ENCODE data around the gene PECR. TPM values are rescaled to one million over a fixed set of nuclear protein-coding genes. Genes with fewer than 3 reads are reported as not detected.

Gene PECR
- total and polyA plus RNA-seq, 2 of the 13 experiments (the other 11 are each of a cell fraction or from before 2014, with no cell fraction given) = 151 to 153 TPM

DNA sequence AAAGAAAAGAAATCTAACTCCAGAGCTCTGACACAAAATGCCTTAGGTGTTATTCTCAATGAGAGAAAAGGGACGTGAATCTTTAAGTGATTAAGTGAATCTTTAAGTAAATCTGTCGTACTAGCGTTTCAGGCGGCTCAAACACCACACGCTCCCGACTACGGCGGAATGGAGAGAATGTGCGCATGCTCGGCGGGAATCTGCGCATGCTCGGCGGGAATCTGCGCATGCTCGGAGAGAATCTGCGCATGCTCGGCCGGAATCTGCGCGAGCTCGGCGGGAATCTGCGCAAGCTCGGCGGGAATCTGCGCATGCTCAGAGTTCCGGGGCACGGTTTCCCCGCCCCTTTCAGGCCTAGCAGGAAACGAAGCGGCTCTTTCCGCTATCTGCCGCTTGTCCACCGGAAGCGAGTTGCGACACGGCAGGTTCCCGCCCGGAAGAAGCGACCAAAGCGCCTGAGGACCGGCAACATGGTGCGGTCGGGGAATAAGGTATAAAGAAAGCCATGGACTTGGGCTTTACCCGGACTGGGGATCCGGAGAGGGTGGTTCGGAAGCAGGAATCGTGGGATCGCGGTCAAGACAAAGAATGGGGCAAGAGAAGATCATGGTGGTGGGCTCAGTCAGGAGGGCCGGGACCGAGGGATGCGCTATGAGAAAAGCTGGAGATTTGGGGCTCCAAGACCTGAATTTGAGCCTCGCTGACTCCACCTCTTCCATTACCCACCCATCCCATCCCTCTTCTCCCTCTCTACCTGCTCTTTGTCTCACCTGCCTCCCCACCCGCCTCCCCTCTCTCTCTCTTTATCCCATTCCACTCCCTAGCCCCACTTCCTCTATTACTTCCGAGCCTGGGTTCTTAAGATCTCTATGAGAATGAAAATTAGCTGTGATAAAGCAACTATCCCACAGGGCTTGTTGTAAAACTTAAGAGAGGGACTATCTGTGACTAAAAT, 27.6 kb upstream of the PECR start, which contains the start of gene XRCC5 (continued):
- TF ChIP-seq, protein P1, sequence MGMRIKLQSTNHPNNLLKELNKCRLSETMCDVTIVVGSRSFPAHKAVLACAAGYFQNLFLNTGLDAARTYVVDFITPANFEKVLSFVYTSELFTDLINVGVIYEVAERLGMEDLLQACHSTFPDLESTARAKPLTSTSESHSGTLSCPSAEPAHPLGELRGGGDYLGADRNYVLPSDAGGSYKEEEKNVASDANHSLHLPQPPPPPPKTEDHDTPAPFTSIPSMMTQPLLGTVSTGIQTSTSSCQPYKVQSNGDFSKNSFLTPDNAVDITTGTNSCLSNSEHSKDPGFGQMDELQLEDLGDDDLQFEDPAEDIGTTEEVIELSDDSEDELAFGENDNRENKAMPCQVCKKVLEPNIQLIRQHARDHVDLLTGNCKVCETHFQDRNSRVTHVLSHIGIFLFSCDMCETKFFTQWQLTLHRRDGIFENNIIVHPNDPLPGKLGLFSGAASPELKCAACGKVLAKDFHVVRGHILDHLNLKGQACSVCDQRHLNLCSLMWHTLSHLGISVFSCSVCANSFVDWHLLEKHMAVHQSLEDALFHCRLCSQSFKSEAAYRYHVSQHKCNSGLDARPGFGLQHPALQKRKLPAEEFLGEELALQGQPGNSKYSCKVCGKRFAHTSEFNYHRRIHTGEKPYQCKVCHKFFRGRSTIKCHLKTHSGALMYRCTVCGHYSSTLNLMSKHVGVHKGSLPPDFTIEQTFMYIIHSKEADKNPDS (CRISPR knock-in tag; IDR thresholded peaks at IDR 0.05) = peak; percentile 87
- TF ChIP-seq ZNF33A (CRISPR knock-in tag; IDR thresholded peaks at IDR 0.05; ENCODE audit: borderline replicate concordance) = peak; percentile 57; the same call in 1 of the 2 replicates
- TF ChIP-seq, protein P2, sequence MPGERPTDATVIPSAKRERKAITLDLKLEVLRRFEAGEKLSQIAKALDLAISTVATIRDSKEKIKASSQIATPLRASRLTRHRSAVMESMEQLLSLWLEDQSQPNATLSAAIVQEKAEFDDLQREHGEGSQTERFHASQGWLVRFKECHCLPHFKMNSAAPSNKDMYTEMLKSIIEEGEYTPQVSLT (CRISPR knock-in tag; IDR thresholded peaks at IDR 0.05; ENCODE audit: borderline replicate concordance, low read depth) = no peak
- no peak for TF ChIP-seq FOSL1 (CRISPR knock-in tag; IDR thresholded peaks at IDR 0.05; ENCODE audit: borderline replicate concordance)
- TF ChIP-seq, protein P3, sequence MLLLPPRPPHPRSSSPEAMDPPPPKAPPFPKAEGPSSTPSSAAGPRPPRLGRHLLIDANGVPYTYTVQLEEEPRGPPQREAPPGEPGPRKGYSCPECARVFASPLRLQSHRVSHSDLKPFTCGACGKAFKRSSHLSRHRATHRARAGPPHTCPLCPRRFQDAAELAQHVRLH (CRISPR knock-in tag; IDR thresholded peaks at IDR 0.05; ENCODE audit: borderline replicate concordance, low read depth) = peak; percentile 95; the same call in 1 of the 2 replicates
- TF ChIP-seq ZNF83 (CRISPR knock-in tag; IDR thresholded peaks at IDR 0.05; ENCODE audit: borderline replicate concordance) = peak; percentile 97
- no peak for TF ChIP-seq SMARCE1 (IDR thresholded peaks at IDR 0.05; ENCODE audit: borderline replicate concordance)
- TF ChIP-seq, protein P4, sequence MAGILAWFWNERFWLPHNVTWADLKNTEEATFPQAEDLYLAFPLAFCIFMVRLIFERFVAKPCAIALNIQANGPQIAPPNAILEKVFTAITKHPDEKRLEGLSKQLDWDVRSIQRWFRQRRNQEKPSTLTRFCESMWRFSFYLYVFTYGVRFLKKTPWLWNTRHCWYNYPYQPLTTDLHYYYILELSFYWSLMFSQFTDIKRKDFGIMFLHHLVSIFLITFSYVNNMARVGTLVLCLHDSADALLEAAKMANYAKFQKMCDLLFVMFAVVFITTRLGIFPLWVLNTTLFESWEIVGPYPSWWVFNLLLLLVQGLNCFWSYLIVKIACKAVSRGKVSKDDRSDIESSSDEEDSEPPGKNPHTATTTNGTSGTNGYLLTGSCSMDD (CRISPR knock-in tag; IDR thresholded peaks at IDR 0.05) = no peak
- TF ChIP-seq, protein P5, sequence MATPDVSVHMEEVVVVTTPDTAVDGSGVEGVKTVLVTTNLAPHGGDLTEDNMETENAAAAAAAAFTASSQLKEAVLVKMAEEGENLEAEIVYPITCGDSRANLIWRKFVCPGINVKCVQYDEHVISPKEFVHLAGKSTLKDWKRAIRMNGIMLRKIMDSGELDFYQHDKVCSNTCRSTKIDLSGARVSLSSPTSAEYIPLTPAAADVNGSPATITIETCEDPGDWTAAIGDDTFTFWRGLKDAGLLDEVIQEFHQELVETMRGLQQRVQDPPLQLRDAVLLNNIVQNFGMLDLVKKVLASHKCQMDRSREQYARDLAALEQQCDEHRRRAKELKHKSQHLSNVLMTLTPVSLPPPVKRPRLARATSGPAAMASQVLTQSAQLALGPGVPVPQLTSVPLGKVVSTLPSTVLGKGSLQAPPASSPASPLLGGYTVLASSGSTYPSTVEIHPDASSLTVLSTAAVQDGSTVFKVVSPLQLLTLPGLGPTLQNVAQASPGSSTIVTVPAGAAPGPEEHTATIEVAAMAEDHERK (CRISPR knock-in tag; IDR thresholded peaks at IDR 0.05; ENCODE audit: low read depth) = no peak; the same call in 1 of the 2 replicates
- TF ChIP-seq YEATS2 (CRISPR knock-in tag; IDR thresholded peaks at IDR 0.05; ENCODE audit: borderline replicate concordance) = peak; percentile 100
- TF ChIP-seq ZNF207 (IDR thresholded peaks at IDR 0.05; ENCODE audit: borderline replicate concordance) = no peak
- peak; percentile 95 for TF ChIP-seq ZNF883 (CRISPR knock-in tag; IDR thresholded peaks at IDR 0.05; ENCODE audit: not compliant biosample characterization)
- TF ChIP-seq CREB1 (IDR thresholded peaks at IDR 0.05) = peak; percentile 46; the same call in 1 of the 2 replicates
- peak; percentile 71 for TF ChIP-seq CREB1 (CRISPR knock-in tag; IDR thresholded peaks at IDR 0.05)
- TF ChIP-seq ERF (CRISPR knock-in tag; IDR thresholded peaks at IDR 0.05) = peak; percentile 97
- TF ChIP-seq AGO2 (optimal IDR thresholded peaks at IDR 0.05; ENCODE audit: low read depth, low read length) = no peak
- TF ChIP-seq, protein P6, sequence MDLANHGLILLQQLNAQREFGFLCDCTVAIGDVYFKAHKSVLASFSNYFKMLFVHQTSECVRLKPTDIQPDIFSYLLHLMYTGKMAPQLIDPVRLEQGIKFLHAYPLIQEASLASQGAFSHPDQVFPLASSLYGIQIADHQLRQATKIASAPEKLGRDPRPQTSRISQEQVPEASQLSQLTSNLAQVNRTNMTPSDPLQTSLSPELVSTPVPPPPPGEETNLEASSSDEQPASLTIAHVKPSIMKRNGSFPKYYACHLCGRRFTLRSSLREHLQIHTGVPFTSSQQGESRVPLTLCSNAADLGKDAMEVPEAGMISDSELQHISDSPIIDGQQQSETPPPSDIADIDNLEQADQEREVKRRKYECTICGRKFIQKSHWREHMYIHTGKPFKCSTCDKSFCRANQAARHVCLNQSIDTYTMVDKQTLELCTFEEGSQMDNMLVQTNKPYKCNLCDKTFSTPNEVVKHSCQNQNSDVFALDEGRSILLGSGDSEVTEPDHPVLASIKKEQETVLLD (CRISPR knock-in tag; IDR thresholded peaks at IDR 0.05; ENCODE audit: low read depth) = peak; percentile 87
- no peak for TF ChIP-seq ZNF282 (IDR thresholded peaks at IDR 0.05; ENCODE audit: partially characterized antibody)
- peak; percentile 36; the same call in 1 of the 2 replicates for TF ChIP-seq NFYB (CRISPR knock-in tag; IDR thresholded peaks at IDR 0.05)
- TF ChIP-seq ETV5 (CRISPR knock-in tag; IDR thresholded peaks at IDR 0.05; ENCODE audit: borderline replicate concordance) = peak; percentile 99
- peak; percentile 64 for TF ChIP-seq FOXO1 (CRISPR knock-in tag; IDR thresholded peaks at IDR 0.05)
- TF ChIP-seq, protein P7, sequence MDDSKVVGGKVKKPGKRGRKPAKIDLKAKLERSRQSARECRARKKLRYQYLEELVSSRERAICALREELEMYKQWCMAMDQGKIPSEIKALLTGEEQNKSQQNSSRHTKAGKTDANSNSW (CRISPR knock-in tag; IDR thresholded peaks at IDR 0.05; ENCODE audit: borderline replicate concordance) = peak; percentile 78; the same call in 1 of the 2 replicates
